Heart left ventricle (tissue), 13 donors: ENCODE data around the gene THOC1.

Source experiments
- CTCF ChIP-seq, 12 donors: fragments of 200-600 bp; sonication (generic) in 4 of 12; IDR thresholded peaks; one replicate each; pipeline versions ENCODE4 v1.5.0 to v1.8.0; 2018 to 2022; ENCODE audit warnings: antibody characterized with exemption in 12 of 12, mild to moderate bottlenecking in 5 of 12
- POLR2A ChIP-seq, 2 donors: fragments of 450-650 bp; IDR thresholded peaks; one replicate each; pipeline ENCODE4 v1.6.1; 2017; ENCODE audit warnings: antibody characterized with exemption in 2 of 2, mild to moderate bottlenecking in 2 of 2, moderate library complexity in 2 of 2
- donor health status: ischemic (EF 13 %, LVEDD 7.1; RV severe dilation, severe dysfunction).
- donor health status: DM: no; HTN: yes; CAD: no.
- donor health status: DM: no; HTN: no; CAD: no.
- donor health status: ischemic (EF 25% LVEDD 6.9; RV normal size, moderate dysfunction).
- donor health status: ischemic (EF 25% LVEDD 5.7; RV mildly dilated, moderate dysfunction).
- donor health status: ischemic (EF 35%, LVEDD 5.7; RV mildly dilated, moderate dysfunction).
- donor health status: nonischemic (EF 11% LVEDD 7.7; RV severe dilation, severe dysfunction).
- donor health status: DM: yes; HTN: yes; CAD: no.
- donor health status: PGD.
- donor health status: ischemic (EF 29% LVEDD 5.4; RV normal size, mild dysfunction).
- donor health status: nonischemic (EF 23%, LVEDD 6.1; RV moderate dilation, normal function).

GRCh38 chr18:210733-211132 is 57.1 kb downstream of the THOC1 start:
- TF ChIP-seq CTCF (IDR thresholded peaks at IDR 0.05) (no peak), POLR2A (IDR thresholded peaks at IDR 0.05) (no peak)
